Left hindlimb (tissue), 1 donor: ENCODE data around the gene HSDL1.

Experiments
- DNase-seq: peaks from one replicate; pipeline ENCODE4 v3.0.0-alpha.2; 2018

Gene HSDL1

GRCh38 chr16:84105301-84105815 is 39.6 kb downstream of the HSDL1 start:
- no peak for DNase-seq

DNA sequence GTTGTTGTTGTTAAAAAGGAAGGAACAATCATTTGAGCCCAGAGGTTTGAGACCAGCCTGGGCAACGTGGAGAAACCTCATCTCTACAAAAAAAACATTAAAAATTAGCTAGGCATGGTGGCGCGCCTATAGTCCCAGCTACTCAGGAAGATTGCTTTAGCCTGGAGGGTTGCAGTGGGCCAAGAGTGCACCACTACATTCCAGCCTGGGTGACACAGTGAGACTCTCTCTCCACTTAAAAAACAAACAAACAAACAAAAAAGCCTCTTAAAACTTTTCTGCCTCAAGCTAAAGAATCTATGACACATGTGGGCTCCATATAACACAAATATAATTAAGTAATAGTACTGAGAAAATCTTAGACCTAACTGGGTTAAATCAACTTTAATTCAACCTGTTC is 40.7 kb downstream of the HSDL1 start:
- no peak for DNase-seq

DNA sequence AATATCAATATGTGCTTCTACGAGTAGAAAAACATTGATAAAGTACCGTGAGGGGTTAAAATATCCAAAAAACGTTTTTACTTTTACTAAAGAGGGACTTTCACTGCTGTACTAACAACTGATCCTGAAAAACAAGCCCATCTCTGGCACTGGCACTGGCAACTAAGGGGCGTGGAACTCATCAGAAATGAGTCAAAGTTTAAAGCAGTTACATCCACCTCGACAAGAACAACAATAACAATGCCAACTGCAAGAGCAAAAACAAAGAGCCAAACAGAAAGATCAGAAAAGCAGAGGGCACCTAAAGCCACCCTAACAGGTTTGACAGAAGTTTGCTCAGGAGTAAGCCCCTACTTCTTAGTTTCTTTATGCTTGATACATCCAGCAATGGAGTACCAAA is 41.3 kb downstream of the HSDL1 start:
- DNase-seq = no peak

DNA sequence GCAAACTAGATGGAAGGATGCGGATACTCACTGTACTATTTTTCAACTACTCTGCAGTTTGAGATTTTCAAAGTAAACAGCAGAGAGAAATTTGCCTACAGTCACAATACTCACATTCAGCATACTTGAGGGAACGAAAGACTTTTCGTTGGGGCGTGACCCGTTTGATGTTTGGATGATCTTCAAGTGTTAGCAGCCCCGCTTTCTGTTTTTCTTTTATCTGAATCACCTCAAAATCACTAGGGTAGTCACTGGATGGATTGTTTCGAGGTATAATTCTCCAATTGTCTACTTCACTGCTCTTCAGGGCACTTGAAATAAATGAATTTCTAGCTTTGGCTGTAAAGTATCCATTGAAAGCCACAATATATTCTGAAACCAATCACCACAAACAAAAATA is 46.0 kb downstream of the HSDL1 start:
- no peak for DNase-seq

GRCh38 chr16:84096447-84097005 is 48.5 kb downstream of the HSDL1 start:
- no peak for DNase-seq

DNA sequence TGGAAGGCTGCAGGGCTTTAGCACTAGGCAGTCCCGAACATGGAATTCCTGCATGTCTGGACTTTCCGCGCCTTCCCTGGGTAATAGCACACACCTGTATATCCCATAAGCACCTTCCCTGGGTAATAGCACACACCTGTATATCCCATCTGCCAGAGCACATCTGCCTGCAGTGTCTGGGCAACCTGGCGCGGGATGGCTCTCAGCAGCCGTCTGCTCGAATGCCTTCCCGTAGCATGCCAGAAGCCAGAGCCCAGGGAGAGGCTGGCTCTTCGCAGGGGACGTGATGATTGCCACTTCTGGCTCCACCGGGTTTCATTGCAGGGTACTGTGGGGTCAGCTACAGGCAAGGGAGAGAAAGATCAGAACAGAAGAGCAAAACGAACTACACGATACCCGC is 49.5 kb downstream of the HSDL1 start:
- DNase-seq = no peak

DNA sequence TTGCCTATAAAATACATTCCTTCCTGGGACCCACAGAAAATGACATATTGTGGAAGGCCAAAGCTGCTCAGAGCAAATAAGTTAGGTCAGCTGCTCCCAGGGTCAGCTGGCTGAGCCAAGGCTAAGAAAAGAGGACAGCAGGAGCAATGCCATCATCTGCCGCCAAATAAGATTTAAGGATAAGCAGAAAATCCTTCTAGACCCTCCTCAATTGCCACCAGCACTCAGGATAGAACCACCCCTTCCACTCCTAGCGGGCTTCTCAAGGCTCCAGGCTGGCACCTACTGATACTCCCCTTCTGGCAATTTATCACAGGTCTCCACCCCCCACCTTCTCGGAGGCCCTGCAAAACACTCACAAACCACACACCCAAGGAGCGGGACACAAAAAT is 51.1 kb downstream of the HSDL1 start:
- DNase-seq = no peak

GRCh38 chr16:84093120-84093878 is 51.7 kb downstream of the HSDL1 start:
- no peak for DNase-seq

GRCh38 chr16:84091460-84091859 is 53.5 kb downstream of the HSDL1 start:
- no peak for DNase-seq

DNA sequence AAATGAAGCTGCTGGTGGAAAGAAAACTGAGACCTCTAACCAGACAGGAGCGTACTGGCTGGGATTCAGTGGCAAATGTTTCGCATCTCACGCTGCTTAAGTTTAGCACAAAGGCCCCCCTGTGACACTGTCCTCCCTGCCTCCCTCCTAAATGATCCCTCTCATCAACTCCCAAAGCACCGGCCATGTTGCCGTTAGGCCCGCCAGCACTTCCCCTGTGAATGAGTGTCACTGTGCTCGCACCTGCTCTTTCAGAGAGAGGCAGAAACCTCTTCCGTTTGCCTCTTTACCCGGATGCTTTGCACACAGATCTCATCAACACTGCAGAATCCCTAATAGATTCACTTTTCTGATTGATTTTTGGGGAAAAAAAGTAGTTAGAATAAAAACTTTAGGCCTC is 54.8 kb downstream of the HSDL1 start:
- no peak for DNase-seq

DNA sequence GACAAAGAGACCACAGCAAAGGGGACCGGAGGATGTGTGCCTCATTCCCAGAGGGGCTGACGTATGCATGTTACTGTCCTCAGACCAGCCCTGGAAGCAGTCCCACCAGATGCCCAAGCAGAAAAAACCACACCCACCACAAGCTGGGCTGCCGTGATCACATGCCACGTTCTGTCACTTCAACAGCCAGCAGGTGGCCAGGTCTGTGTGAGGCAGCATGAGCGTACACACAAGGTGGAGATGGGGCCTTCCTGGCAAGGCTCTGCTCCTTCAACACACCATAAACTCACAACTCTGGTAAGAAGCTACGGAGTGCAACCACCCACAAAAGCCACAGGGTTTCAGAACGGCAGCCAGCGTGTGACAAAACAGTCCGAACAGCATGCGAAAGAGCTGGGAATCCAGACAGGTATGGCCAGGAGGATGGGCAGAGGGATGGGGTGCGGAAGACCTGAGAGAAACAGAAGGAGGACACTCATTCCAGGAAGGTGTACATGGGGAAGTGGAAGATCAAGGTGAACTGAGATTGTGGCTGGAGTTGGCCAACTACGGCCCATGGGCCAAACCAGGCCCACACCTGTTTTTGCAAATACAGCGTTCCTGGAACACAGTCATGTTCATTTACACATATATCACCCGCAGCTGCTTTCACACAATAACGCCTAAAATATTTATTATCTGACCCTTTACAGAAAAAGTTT is 56.1 kb downstream of the HSDL1 start:
- DNase-seq = no peak

- DNase-seq = no peak
These were observed 57.4 kb downstream of the HSDL1 start for GRCh38 chr16:84087466-84088151.

- no peak for DNase-seq
These were observed 58.0 kb downstream of the HSDL1 start for GRCh38 chr16:84087001-84087400.

DNA sequence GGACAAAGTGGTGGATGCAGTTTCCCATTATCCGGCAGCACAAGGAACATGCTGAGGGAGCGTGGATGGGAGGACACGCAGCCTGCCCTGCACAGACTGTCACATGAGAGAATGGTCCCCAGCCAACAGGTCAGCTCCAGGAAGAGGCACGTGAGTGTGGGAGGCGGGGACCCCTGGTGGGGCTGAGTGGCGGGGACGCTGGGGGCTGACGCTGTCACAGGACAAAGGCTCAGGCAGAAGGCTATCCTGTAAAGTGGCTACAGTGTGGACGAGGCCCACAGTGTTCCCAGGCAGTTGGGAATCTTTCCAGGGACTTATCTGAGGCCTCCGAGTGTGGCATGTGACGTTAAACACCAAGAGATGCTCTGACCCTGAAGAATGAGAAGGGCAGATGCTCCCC is 58.6 kb downstream of the HSDL1 start:
- DNase-seq = no peak

- no peak for DNase-seq
These were observed 59.2 kb downstream of the HSDL1 start for GRCh38 chr16:84085773-84086172.

DNA sequence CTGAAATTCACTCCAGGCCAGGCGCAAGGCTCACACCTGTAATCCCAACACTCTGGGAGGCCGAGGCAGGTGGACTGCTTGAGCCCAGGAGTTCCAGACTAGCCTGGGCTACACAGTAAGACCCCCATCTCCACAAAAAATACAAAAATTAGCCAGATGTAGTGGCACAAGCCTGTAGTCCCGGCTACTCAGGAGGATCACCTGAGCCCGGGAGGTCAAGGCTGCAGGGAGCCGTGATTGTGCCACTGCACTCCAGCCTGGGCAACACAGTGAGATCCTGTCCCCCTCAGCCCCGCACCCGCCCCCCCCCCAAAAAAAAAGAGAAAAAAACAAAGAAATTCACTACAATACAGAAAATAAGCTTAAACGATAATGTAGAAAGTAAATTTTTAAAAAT is 59.7 kb downstream of the HSDL1 start:
- no peak for DNase-seq

DNA sequence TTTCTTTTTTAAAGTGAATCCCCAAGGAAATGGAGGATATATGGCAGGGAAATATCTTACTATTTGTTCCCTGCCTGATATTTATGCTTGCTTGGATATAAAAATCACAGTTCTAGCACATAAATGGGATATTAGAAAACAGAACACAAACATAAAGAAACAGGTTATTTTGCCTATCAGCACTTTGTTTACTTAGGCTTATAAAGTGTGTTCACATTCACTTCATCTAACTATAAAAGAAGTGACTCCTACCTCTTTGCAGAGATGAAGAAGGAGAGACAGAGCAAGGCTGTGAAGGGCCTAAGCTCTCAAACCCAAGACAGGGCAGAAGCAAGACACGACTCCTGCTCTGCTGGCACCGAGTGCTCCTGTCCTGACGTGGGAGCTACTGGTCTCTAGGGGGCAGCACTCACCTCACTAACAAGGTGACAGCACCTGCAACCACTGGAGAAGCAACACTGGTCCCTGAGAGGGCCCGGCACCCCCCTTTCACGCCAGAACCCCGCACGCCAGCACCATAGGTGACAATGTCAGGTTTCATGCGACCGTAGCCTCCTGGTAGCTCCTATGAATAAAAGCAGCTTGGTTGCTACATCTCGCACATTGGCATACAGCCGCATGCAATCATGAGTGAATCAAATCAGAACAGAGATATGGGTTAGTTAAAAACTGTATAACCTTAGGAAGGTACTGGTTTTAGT is 60.3 kb downstream of the HSDL1 start:
- DNase-seq = peak; percentile 52

- DNase-seq = no peak
These were observed 62.0 kb downstream of the HSDL1 start for GRCh38 chr16:84082835-84083569.

DNA sequence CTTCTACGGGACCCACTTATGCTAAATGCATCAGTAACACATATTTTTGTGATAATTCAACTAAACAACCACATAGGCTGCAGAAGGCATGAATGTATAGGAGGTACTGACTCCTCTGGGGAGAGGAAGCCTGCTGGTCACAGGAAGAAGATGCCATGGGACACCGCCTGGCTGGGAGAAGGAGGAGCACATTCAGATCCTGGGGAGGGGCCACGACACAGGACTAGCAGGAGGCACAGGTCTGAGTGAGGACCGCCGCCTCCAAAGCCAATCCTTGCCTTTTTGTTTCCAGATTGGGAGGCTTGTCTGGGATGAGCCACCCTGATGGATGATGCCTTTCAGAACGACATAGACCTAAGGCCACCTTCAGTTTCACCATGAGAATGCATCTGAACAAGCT is 62.9 kb downstream of the HSDL1 start:
- no peak for DNase-seq

- DNase-seq = no peak
These were observed 63.5 kb downstream of the HSDL1 start for GRCh38 chr16:84081446-84081989.

GRCh38 chr16:84080813-84081212 is 64.2 kb downstream of the HSDL1 start:
- no peak for DNase-seq

DNA sequence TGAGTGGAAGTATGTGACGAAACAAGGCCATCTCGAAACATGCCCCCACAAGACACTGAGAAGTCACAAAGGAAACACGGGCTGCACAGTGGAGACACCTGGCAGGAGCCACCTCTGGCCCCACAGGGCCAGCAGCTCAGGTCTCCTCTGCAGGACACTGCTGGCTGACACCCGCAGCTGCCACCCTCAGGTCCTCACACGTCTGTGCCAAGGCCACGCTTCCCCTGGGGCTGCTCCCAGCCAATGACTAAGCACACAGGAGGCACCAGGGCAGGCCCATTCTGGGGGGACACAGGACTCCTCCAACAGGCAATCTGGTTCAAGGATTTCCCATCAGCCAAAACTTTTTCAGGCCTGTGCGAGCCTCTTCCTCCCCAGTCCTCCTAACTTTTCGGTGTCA is 64.6 kb downstream of the HSDL1 start:
- DNase-seq = no peak
